H1 (cell line): ENCODE measurements around the gene WDR64. TPM values are rescaled to one million over a fixed set of nuclear protein-coding genes. Genes with fewer than 3 reads are reported as not detected.

Experiments used
- CHD2 ChIP-seq: IDR thresholded peaks from 2 replicates; pipeline ENCODE4 v1.6.1; 2012; ENCODE audit warnings: low read length, improper control_type of control experiment
- CHD7 ChIP-seq: fragments of 300-600 bp; sonication (generic); IDR thresholded peaks from 2 replicates; pipeline ENCODE4 v1.7.1; 2012; ENCODE audit warnings: low read length, moderate library complexity, mild to moderate bottlenecking, inconsistent platforms; ENCODE audit not compliant: insufficient replicate concordance
- EP300 ChIP-seq, 2 experiments: IDR thresholded peaks; 1 replicate in 1 of 2; 2 replicates in 1 of 2; pipeline ENCODE4 v1.6.1; 2011 to 2012; ENCODE audit warnings: low read depth in 2 of 2, low read length in 2 of 2, mild to moderate bottlenecking in 2 of 2, borderline replicate concordance in 1 of 2, inconsistent platforms in 1 of 2, moderate library complexity in 1 of 2
- EZH2 ChIP-seq: fragments of 200-600 bp; sonication (generic); IDR thresholded peaks from 2 replicates; pipeline ENCODE4 v1.7.1; 2012; ENCODE audit warnings: low read depth, mild to moderate bottlenecking, moderate library complexity, low read length, inconsistent platforms; ENCODE audit not compliant: severe bottlenecking
- RFX5 ChIP-seq: IDR thresholded peaks from 2 replicates; pipeline ENCODE4 v1.6.1; 2011; ENCODE audit warnings: low read depth, low read length, improper control_type of control experiment, borderline replicate concordance
- RNF2 ChIP-seq: fragments of 200-900, 300-1000 bp; sonication (generic); IDR thresholded peaks from 2 replicates; pipeline ENCODE4 v1.7.1; 2016; ENCODE audit warnings: borderline replicate concordance, low read depth, mild to moderate bottlenecking, antibody characterized with exemption, low read length; ENCODE audit not compliant: poor library complexity, severe bottlenecking; ENCODE audit errors: missing control alignments
- SP1 ChIP-seq: IDR thresholded peaks from 2 replicates; pipeline ENCODE4 v1.6.1; 2011; ENCODE audit warnings: low read depth, low read length
- TAF1 ChIP-seq: IDR thresholded peaks from 2 replicates; pipeline ENCODE4 v1.6.1; 2011; ENCODE audit warnings: mild to moderate bottlenecking, low read depth, low read length
- polyA plus RNA-seq, 7 experiments: library from polyadenylated mRNA; depleted of rRNA in 3 of 7; stranded (reverse) in 5 of 7; unstranded in 2 of 7; fragments of >200 nt in 5 of 7; fragments of 200-250 nt in 2 of 7; gene quantifications; 1 replicate in 5 of 7; 2 replicates in 1 of 7; 4 replicates in 1 of 7; pipeline versions ENCODE4 v1.2.1 to v1.2.3, GENCODE V29; 2011 to 2013; ENCODE audit warnings: missing spikeins in 2 of 7, mixed read lengths in 2 of 7
- total RNA-seq: library from RNA; stranded (reverse); fragmentation: NEBNext Ultra II Directional; extraction: Animal tissue kit (Norgen Biotek cat#: 25700); gene quantifications from 2 replicates; pipeline ENCODE4 v1.2.1, GENCODE V29; 2021

Gene WDR64
- total and polyA plus RNA-seq, 2 of the 8 experiments (the other 6 are each of a cell fraction or from before 2014, with no cell fraction given) = 0.02 TPM; not detected in 1

- TF ChIP-seq CHD7 = no peak
- no peak for TF ChIP-seq EP300 (IDR thresholded peaks at IDR 0.05; ENCODE audit: borderline replicate concordance in 1 of 2, low read depth in 2 of 2, low read length in 2 of 2)
- TF ChIP-seq CHD2 = no peak
- TF ChIP-seq EZH2 = no peak
- TF ChIP-seq RFX5 = no peak
- no peak for TF ChIP-seq TAF1
- TF ChIP-seq SP1 = no peak
- TF ChIP-seq RNF2 = no peak
Measured at GRCh38 chr1:241610056-241610815, 41.8 kb upstream of the WDR64 start (continued).
